ENCODE data around the gene ASPSCR1. TPM values are rescaled to one million over a fixed set of nuclear protein-coding genes. Genes with fewer than 3 reads are reported as not detected.
A peak's percentile ranks its signal among the peaks of the same experiment; 100 is the strongest.

ASPSCR1 gene
- total and polyA plus RNA-seq, 10 of the 15 experiments (the other 5 are each of a cell fraction or from before 2014, with no cell fraction given) = 1.5 to 48.4 (median 25.4) TPM

DNA sequence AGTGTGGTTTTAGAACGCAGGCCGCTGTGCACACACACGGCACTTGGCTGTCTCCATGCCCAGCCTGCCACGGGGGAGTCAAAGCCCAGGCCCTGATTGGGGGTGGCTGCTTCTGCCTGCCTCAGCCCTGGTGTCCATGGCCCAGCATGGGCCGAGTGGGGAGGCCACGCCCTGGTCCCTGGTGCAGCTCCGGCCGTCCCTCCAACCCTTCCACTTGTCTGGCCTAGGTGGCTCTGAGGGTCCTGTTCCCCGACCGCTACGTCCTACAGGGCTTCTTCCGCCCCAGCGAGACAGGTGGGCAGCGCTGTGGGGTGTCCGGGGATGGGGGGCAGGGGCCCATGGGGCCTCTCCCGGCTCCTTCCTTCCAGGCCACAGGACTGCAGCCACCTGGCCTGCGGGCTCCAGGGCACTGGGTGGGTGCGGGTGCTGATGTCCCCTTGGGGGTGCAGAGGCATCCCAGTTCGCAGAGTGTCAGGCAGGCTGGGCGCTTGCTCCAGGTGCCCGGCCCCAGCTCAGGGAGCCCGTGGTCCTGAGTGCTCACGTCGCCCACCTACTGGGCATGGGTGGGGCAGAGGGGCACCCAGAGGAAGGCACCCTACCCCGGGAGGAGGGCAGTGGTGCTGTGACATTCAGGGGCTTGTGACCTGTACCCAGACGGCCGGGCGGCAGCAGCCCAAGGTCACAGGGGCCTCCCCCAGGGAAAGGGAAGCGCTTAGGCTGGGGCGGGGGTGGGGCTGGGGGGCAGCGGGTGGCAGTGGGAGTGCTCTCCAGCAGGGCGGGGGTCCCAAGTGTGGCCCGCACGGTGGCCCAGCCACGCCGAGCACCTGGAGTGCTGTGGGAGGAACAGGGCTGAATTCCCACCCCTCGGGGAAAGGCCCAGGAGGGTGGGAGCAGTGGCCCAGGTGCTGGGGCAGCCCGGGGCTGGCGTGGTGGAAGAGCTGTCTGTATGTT is 33.4 kb downstream of the ASPSCR1 start:
- in situ Hi-C loops (cut with MboI) = no loop called here
- ChIA-PET CTCF (no interaction called here), RAD21 (ENCODE audit: unreplicated experiment) (no interaction called here)

GRCh38 chr17:82011617-82012187 is 34.3 kb downstream of the ASPSCR1 start:
- Histone ChIP-seq H3K9me3 (replicated peaks; ENCODE audit: control insufficient read depth, insufficient read depth, low read length) (no peaks in the 10 kb centered on the region), H3K4me3 (no peak overlapping the region), H3K27me3 (replicated peaks in 1 of 2; ENCODE audit: control insufficient read depth in 2 of 2, insufficient read depth in 2 of 2, low read length in 1 of 2) (no peaks in the 10 kb centered on the region), H3K36me3 (ENCODE audit: control insufficient read depth in 2 of 2, insufficient read depth in 2 of 2, low read length in 1 of 2) (no peaks in the 10 kb centered on the region), H4K20me1 (ENCODE audit: control insufficient read depth, insufficient read depth) (no peaks in the 10 kb centered on the region), H3K4me2 (ENCODE audit: control insufficient read depth, insufficient read depth) (no peak overlapping the region), H3K4me1 (ENCODE audit: control insufficient read depth, insufficient read depth, low read length) (no peaks in the 10 kb centered on the region), H3K9ac (ENCODE audit: control insufficient read depth, insufficient read depth, low read length) (no peak overlapping the region), H3K79me2 (ENCODE audit: control insufficient read depth, insufficient read depth, low read length) (no peaks in the 10 kb centered on the region), H2AFZ (ENCODE audit: control insufficient read depth, low read depth, low read length) (no peak overlapping the region), H3K27ac (ENCODE audit: control insufficient read depth, insufficient read depth) (no peak overlapping the region)
- no peak for ATAC-seq
- TF ChIP-seq ATF2 (IDR thresholded peaks at IDR 0.05; ENCODE audit: low read length) (no peak), POLR2A (IDR thresholded peaks at IDR 0.05; ENCODE audit: low read depth, low read length) (peak; percentile 14; the same call in 1 of the 2 replicates)
- RAD21 ChIA-PET (ENCODE audit: unreplicated experiment) = no interaction called here
- DNase-seq (ENCODE audit: low read depth, low spot score) = no peak
- 68% methylated on average over 12 of the region's 19 CpGs for whole genome bisulfite sequencing (ENCODE audit: insufficient coverage, insufficient replicate concordance, low lambda C conversion rate, missing lambda C conversion rate)
- FAIRE-seq = no peak
- intact Hi-C loops (cut with micrococcal nuclease; ENCODE audit: unreplicated experiment) (no loop called here), in situ Hi-C loops (cut with MboI) (no loop called here)
- SMC1A ChIA-PET (ENCODE audit: uncharacterized antibody, unreplicated experiment) = no interaction called here
- POLR2A ChIA-PET = no interaction called here
- CTCF ChIA-PET = no interaction called here
- BruUV-seq (replicated peaks) = no TSS peak

More for the DNA sequence above, 33.4 kb downstream of the ASPSCR1 start:
- FAIRE-seq (no peak), ATAC-seq (no peak), DNase-seq (ENCODE audit: low read depth, low spot score) (no peak)
- no peaks in the 10 kb centered on the region for H3K4me1 ChIP-seq (ENCODE audit: control insufficient read depth, insufficient read depth, low read length)
- H4K20me1 ChIP-seq (ENCODE audit: control insufficient read depth, insufficient read depth) = no peaks in the 10 kb centered on the region
- H3K79me2 ChIP-seq (ENCODE audit: control insufficient read depth, insufficient read depth, low read length) = no peaks in the 10 kb centered on the region
- no peak for TF ChIP-seq RAD21 (IDR thresholded peaks at IDR 0.05; ENCODE audit: insufficient read depth, low read depth, low read length)
- TF ChIP-seq POLR2A (IDR thresholded peaks at IDR 0.05; ENCODE audit: low read depth, low read length) = peak; percentile 51; the same call in 1 of the 2 replicates
- H3K9me3 ChIP-seq (replicated peaks; ENCODE audit: control insufficient read depth, insufficient read depth, low read length) = no peaks in the 10 kb centered on the region
- ChIA-PET POLR2A (interaction anchor here (0.6 kb wide), 1 partner anchor 242 kb away, joined by 4 read pairs; no protein-coding TSS in a partner anchor), SMC1A (ENCODE audit: uncharacterized antibody, unreplicated experiment) (no interaction called here)
- H3K9ac ChIP-seq (ENCODE audit: control insufficient read depth, insufficient read depth, low read length) = no peak overlapping the region
- WGBS (ENCODE audit: insufficient coverage, insufficient replicate concordance, low lambda C conversion rate, missing lambda C conversion rate) = 87% methylated on average over 35 of the region's 39 CpGs
- no peaks in the 10 kb centered on the region for H3K27me3 ChIP-seq (replicated peaks in 1 of 2; ENCODE audit: control insufficient read depth in 2 of 2, insufficient read depth in 2 of 2, low read length in 1 of 2)
- H3K4me3 ChIP-seq = no peak overlapping the region
- intact Hi-C loops (cut with micrococcal nuclease; ENCODE audit: unreplicated experiment) = no loop called here
- no peaks in the 10 kb centered on the region for H3K36me3 ChIP-seq (ENCODE audit: control insufficient read depth in 2 of 2, insufficient read depth in 2 of 2, low read length in 1 of 2)
- BruUV-seq (replicated peaks) = no TSS peak
- H2AFZ ChIP-seq (ENCODE audit: control insufficient read depth, low read depth, low read length) = no peak overlapping the region
- no peak overlapping the region for H3K4me2 ChIP-seq (ENCODE audit: control insufficient read depth, insufficient read depth)
- H3K27ac ChIP-seq (ENCODE audit: control insufficient read depth, insufficient read depth) = no peak overlapping the region
